B cell (primary cell): Measurements from ENCODE around the gene IGFL4. TPM values are rescaled to one million over a fixed set of nuclear protein-coding genes. Genes with fewer than 3 reads are reported as not detected.

Experiments
- ATAC-seq: fragments of 200-7000 bp; cut with Tn5 transposase; one replicate; pipeline ENCODE4 v1.10.0; 2021; ENCODE audit warnings: low read depth, mild to moderate bottlenecking, moderate number of reproducible peaks, moderate library complexity
- CTCF ChIA-PET: fragments of 350-600 bp; sonication (Branson Sonifier 250); formaldehyde crosslinking; loops from one replicate; lab custom pipeline; 2021; ENCODE audit warnings: antibody characterized with exemption, inconsistent platforms; lab: Charles Lee
- POLR2A ChIA-PET: fragments of 350-600 bp; sonication (Branson Sonifier 250); formaldehyde crosslinking; loops from one replicate; lab custom pipeline; 2021; ENCODE audit warnings: antibody characterized with exemption; lab: Charles Lee
- DNase-seq: peaks from one replicate; pipeline ENCODE4 v3.0.0; 2013
- H2AFZ ChIP-seq: 2 replicates; pipeline ENCODE4 v1.6.1; 2012; ENCODE audit warnings: mild to moderate bottlenecking, low read depth, low read length; ENCODE audit not compliant: insufficient read depth, poor library complexity, severe bottlenecking
- H3K27ac ChIP-seq, 2 donors: 1 replicate in 1 of 2; 2 replicates in 1 of 2; pipeline ENCODE4 v1.5.1; 2012 to 2013; ENCODE audit warnings: low read length in 2 of 2, mild to moderate bottlenecking in 2 of 2, moderate library complexity in 1 of 2
- H3K27me3 ChIP-seq, 4 experiments: fragments of 200-600 bp in 1 of 4; sonication (generic) in 1 of 4; replicated peaks in 1 of 4; 1 replicate in 2 of 4; 2 replicates in 2 of 4; pipeline versions ENCODE4 v1.6.1 to v1.7.0; 2013 to 2016; ENCODE audit warnings: low read length in 3 of 4, mild to moderate bottlenecking in 2 of 4, mixed read lengths in 1 of 4, moderate library complexity in 1 of 4; ENCODE audit not compliant: insufficient read depth in 4 of 4, control insufficient read depth in 3 of 4; ENCODE audit errors: control extremely low read depth in 1 of 4
- H3K36me3 ChIP-seq, 2 experiments: replicated peaks in 1 of 2; 1 replicate in 1 of 2; 2 replicates in 1 of 2; pipeline versions ENCODE4 v1.6.1 to v1.7.1; 2013; ENCODE audit warnings: low read length in 1 of 2; ENCODE audit not compliant: insufficient read depth in 2 of 2, control insufficient read depth in 1 of 2; ENCODE audit errors: control extremely low read depth in 1 of 2, extremely low read depth in 1 of 2
- H3K4me1 ChIP-seq, 2 donors: fragments of 200-600 bp in 1 of 2; sonication (generic) in 1 of 2; 1 replicate in 1 of 2; 2 replicates in 1 of 2; pipeline versions ENCODE4 v1.5.1 to v1.6.1; 2013 to 2017; ENCODE audit warnings: low read length in 2 of 2; ENCODE audit not compliant: control insufficient read depth in 2 of 2, insufficient read depth in 2 of 2
- H3K4me2 ChIP-seq: replicated peaks from 2 replicates; pipeline ENCODE3; 2012; ENCODE audit warnings: mild to moderate bottlenecking, low read depth, low read length; ENCODE audit not compliant: poor library complexity, severe bottlenecking
- H3K4me3 ChIP-seq, 5 experiments: fragments of 200-600 bp in 1 of 5; sonication (generic) in 1 of 5; 1 replicate in 3 of 5; 2 replicates in 2 of 5; pipeline versions ENCODE4 v1.5.1 to v1.7.0; 2011 to 2016; ENCODE audit warnings: low read length in 4 of 5, mild to moderate bottlenecking in 4 of 5, low read depth in 2 of 5, control low read depth in 1 of 5, moderate library complexity in 1 of 5; ENCODE audit not compliant: insufficient read depth in 1 of 5; ENCODE audit errors: control extremely low read depth in 1 of 5, extremely low read depth in 1 of 5
- H3K79me2 ChIP-seq: fragments of 200-600 bp; sonication (generic); one replicate; pipeline ENCODE4 v1.6.0; 2016; ENCODE audit warnings: low read length; ENCODE audit not compliant: control insufficient read depth, insufficient read depth
- H3K9ac ChIP-seq: fragments of 200-600 bp; sonication (generic); 2 replicates; pipeline ENCODE4 v1.6.1; 2017; ENCODE audit warnings: mild to moderate bottlenecking, low read length, moderate library complexity
- H3K9me3 ChIP-seq, 3 donors: one replicate each; pipeline versions ENCODE4 v1.6.1 to v1.7.1; 2013; ENCODE audit warnings: low read length in 2 of 3; ENCODE audit not compliant: control insufficient read depth in 2 of 3, insufficient read depth in 1 of 3; ENCODE audit errors: control extremely low read depth in 1 of 3
- H4K20me1 ChIP-seq: 2 replicates; pipeline ENCODE4 v1.6.0; 2012; ENCODE audit warnings: mild to moderate bottlenecking, low read length; ENCODE audit not compliant: insufficient read depth, control insufficient read depth, poor library complexity, severe bottlenecking
- H3K27ac Mint-ChIP-seq: one replicate; pipeline ENCODE4 v1.8.0; 2021; ENCODE audit warnings: mixed read lengths
- H3K27me3 Mint-ChIP-seq: one replicate; pipeline ENCODE4 v1.8.0; 2021; ENCODE audit warnings: mixed read lengths
- H3K4me1 Mint-ChIP-seq: one replicate; pipeline ENCODE4 v1.8.0; 2021; ENCODE audit warnings: mixed read lengths
- H3K4me3 Mint-ChIP-seq: one replicate; pipeline ENCODE4 v1.8.0; 2021; ENCODE audit warnings: mixed read lengths
- H3K9me3 Mint-ChIP-seq: one replicate; pipeline ENCODE4 v1.8.0; 2022; ENCODE audit warnings: mixed read lengths; ENCODE audit not compliant: insufficient read depth
- EZH2 ChIP-seq: IDR thresholded peaks from 2 replicates; pipeline ENCODE4 v1.6.1; 2012; ENCODE audit warnings: borderline replicate concordance, low read depth, mild to moderate bottlenecking, moderate library complexity, low read length; ENCODE audit not compliant: insufficient read depth, poor library complexity, severe bottlenecking
- WGBS: methylation state at CpG from one replicate; pipeline ENCODE4 v1.1.5; 2013; ENCODE audit warnings: missing lambda C conversion rate; ENCODE audit not compliant: insufficient coverage; 5-methylcytosine and 5-hydroxymethylcytosine counted together
- intact Hi-C: fragments of 100-400 bp; cut with micrococcal nuclease; formaldehyde crosslinking; loops from one replicate; pipeline ENCODE4 v1.10.0; 2022
- polyA plus RNA-seq: library from polyadenylated mRNA; depleted of rRNA; stranded (reverse); fragments of >200 nt; gene quantifications from 2 replicates; pipeline ENCODE4 v1.2.3, GENCODE V29; 2012
- total RNA-seq, 2 donors: library from RNA; stranded (reverse); fragments of 120-200 nt in 1 of 2; gene quantifications; 1 replicate in 1 of 2; 2 replicates in 1 of 2; pipeline versions ENCODE4 v1.2.3 to v1.2.4, GENCODE V29; 2013 to 2022
- TF ChIP-seq, protein P1 (sequence below): fragments of 200-600 bp; IDR thresholded peaks from one replicate; pipeline ENCODE4 v1.8.0; 2022; ENCODE audit warnings: antibody characterized with exemption, mild to moderate bottlenecking

Gene IGFL4
- total and polyA plus RNA-seq, 2 donors (not counting 1 experiment from before 2014, with no cell fraction given): not detected

DNA sequence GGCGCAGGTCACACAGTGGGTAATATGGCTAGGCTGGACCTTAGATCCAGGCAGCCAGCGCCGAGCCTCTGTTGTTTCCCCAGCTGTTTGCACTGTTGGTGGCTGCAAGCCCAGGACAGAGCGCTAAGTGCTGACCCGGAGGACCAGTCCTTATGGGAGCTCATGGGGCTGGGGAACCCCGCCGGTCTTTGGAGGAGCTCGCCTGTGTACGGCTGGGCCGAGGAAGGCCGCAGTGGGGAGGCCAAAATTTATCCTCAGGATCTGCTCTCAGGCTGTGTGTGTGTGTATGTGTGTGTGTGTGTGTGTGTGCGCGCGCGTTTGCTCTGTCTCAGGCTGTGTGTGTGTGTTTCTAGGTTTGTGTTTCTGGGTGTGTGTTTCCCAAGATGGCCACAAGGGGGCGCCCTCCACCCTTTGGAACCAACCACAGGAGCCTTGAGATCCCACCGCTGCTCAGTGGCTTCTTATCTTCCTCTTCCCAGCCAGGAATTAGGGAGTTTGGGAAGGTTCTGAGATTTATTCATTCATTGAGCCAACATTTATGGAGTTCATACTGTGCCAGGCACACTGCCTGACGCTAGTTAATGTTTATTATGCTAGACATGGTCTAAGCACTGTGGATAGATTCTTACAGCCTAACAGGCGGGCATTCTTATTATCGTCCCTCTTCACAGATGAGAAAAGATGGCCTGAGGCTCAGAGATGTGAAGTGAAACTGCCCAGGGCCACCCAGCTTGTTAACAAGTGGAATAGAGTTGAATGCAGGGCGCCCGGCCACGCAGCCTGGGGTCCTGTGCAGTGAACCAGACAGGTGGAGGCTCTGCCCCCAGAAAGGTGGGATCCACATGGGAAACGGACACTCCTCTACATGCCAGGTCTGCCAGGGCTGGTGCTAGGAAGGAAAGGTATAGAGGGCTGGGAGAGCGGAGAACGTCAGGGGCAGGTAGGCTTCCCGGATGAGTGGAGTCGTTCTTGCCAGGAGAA, 31.0 kb downstream of the IGFL4 start:
- Mint-ChIP-seq H3K9me3 (no peaks in the 10 kb centered on the region), H3K4me3 (no peak overlapping the region), H3K27me3 (peaks cover 9% of the 10 kb centered on the region), H3K27ac (no peak overlapping the region), H3K4me1 (peaks cover 5% of the 10 kb centered on the region)
- Histone ChIP-seq H3K9me3 (peaks cover 0 to 4% (median 0%) of the 10 kb centered on the region in 3 donors), H3K4me1 (peaks cover 4 to 5% of the 10 kb centered on the region in 2 donors), H3K79me2 (no peaks in the 10 kb centered on the region), H3K4me2 (no peak overlapping the region), H3K36me3 (peaks cover 3 to 9% of the 10 kb centered on the region in 2 experiments), H3K4me3 (no peak overlapping the region), H3K27me3 (peaks cover 0 to 10% (median 5%) of the 10 kb centered on the region in 4 experiments), H3K27ac (no peak overlapping the region), H2AFZ (no peak overlapping the region), H4K20me1 (peaks cover 6% of the 10 kb centered on the region), H3K9ac (no peak overlapping the region)
- WGBS: 89% methylated on average over 26 of the region's 28 CpGs
- ChIA-PET POLR2A (interaction anchor here (0.6 kb wide), 3 partner anchors 227 to 1509 kb away, joined by 3 to 10 read pairs (median 4); partner anchors contain the start of gene ZNF180), CTCF (interaction anchor here (0.6 to 3.5 kb wide), 13 partner anchors 8 to 579 kb away, joined by 3 to 20 read pairs (median 4); partner anchors contain the start of gene CCDC61)
- DNase-seq: peak; percentile 75
- intact Hi-C loops: loop anchor here (10.0 kb wide), 1 partner anchor 1595 kb away; the partner anchor contains the start of gene BICRA
- TF ChIP-seq EZH2: no peak
- TF ChIP-seq, protein P1, sequence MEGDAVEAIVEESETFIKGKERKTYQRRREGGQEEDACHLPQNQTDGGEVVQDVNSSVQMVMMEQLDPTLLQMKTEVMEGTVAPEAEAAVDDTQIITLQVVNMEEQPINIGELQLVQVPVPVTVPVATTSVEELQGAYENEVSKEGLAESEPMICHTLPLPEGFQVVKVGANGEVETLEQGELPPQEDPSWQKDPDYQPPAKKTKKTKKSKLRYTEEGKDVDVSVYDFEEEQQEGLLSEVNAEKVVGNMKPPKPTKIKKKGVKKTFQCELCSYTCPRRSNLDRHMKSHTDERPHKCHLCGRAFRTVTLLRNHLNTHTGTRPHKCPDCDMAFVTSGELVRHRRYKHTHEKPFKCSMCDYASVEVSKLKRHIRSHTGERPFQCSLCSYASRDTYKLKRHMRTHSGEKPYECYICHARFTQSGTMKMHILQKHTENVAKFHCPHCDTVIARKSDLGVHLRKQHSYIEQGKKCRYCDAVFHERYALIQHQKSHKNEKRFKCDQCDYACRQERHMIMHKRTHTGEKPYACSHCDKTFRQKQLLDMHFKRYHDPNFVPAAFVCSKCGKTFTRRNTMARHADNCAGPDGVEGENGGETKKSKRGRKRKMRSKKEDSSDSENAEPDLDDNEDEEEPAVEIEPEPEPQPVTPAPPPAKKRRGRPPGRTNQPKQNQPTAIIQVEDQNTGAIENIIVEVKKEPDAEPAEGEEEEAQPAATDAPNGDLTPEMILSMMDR: peak; percentile 86
- ATAC-seq: peak; percentile 69
